ENCODE data around the gene MIER2.
A peak's percentile ranks its signal among the peaks of the same experiment; 100 is the strongest.

The MIER2 gene

GRCh38 chr19:307793-308420, 36.7 kb downstream of the MIER2 start:
- no peak for DNase-seq (ENCODE audit: low read depth in 2 of 2)

- DNase-seq (ENCODE audit: low read depth in 2 of 2): no peak
These were observed 37.5 kb downstream of the MIER2 start for GRCh38 chr19:307111-307531.

GRCh38 chr19:306151-306900, 38.3 kb downstream of the MIER2 start:
- no peak for DNase-seq (ENCODE audit: low read depth in 2 of 2)

GRCh38 chr19:305240-306150, 39.1 kb downstream of the MIER2 start:
- DNase-seq (ENCODE audit: low read depth in 2 of 2): no peak

GRCh38 chr19:296476-297225, 47.9 kb downstream of the MIER2 start:
- DNase-seq (ENCODE audit: low read depth in 2 of 2): no peak

- DNase-seq (ENCODE audit: low read depth in 2 of 2): no peak
These were observed 48.8 kb downstream of the MIER2 start for GRCh38 chr19:295687-296370.

GRCh38 chr19:294946-295686, 49.5 kb downstream of the MIER2 start:
- peak in 1 of 2 donors; percentile 32 for DNase-seq (ENCODE audit: low read depth in 2 of 2)

- DNase-seq (ENCODE audit: low read depth in 2 of 2): no peak
These were observed 50.2 kb downstream of the MIER2 start for GRCh38 chr19:294341-294945.

GRCh38 chr19:293436-294110, 51.0 kb downstream of the MIER2 start:
- DNase-seq (ENCODE audit: low read depth in 2 of 2): no peak

- DNase-seq (ENCODE audit: low read depth in 2 of 2): no peak
These were observed 51.6 kb downstream of the MIER2 start for GRCh38 chr19:292951-293350.

- no peak for DNase-seq (ENCODE audit: low read depth in 2 of 2)
These were observed 52.2 kb downstream of the MIER2 start for GRCh38 chr19:292281-292884.

- DNase-seq (ENCODE audit: low read depth in 2 of 2): no peak
These were observed 52.9 kb downstream of the MIER2 start for GRCh38 chr19:291561-292280.

- no peak for DNase-seq (ENCODE audit: low read depth in 2 of 2)
These were observed 53.5 kb downstream of the MIER2 start, which contains the start of gene PLPP2 for GRCh38 chr19:291006-291521. TSS of gene PLPP2 (minus strand) at chr19:291403. CDS start at chr19:291336, 67 bp downstream.

GRCh38 chr19:290372-291005, 54.1 kb downstream of the MIER2 start:
- DNase-seq (ENCODE audit: low read depth in 2 of 2): no peak

GRCh38 chr19:289651-290371, 54.8 kb downstream of the MIER2 start:
- peak in 1 of 2 donors; percentile 27 for DNase-seq (ENCODE audit: low read depth in 2 of 2)

- DNase-seq (ENCODE audit: low read depth in 2 of 2): no peak
These were observed 55.7 kb downstream of the MIER2 start for GRCh38 chr19:288911-289310.

GRCh38 chr19:287381-287871, 57.2 kb downstream of the MIER2 start:
- no peak for DNase-seq (ENCODE audit: low read depth in 2 of 2)

All from stimulated activated CD8-positive, alpha-beta memory T cell treated with anti-CD3 and anti-CD28 coated beads, Interleukin-15, amount 100 ng/mL, for 48 hours (primary cell).